ENCODE data around the gene ARHGAP31.

The ARHGAP31 gene

DNA sequence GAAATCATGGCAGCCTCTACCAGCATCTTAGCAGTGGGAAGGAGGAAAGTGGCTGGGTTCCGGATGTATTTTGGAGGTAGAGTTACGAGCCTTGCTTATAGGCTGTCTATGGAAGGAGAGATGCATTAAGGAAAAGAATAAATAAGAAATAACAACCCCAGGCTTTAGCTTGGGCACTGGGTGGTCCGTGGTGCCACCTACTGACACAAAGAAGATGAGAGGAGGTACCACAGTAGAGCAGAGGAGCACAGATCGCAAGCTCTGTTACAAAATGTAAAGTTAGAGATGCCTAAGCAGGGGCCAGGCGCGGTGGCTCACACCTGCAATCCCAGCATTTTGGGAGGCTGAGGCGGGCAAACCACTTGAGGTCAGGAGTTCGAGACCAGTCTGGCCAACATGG is 94.4 kb downstream of the ARHGAP31 start:
- Histone ChIP-seq H3K4me1 (ENCODE audit: control insufficient read depth, insufficient read depth, low read length, poor library complexity, severe bottlenecking) (no peaks in the 10 kb centered on the region), H3K27ac (ENCODE audit: low read depth, low read length, severe bottlenecking) (no peak overlapping the region), H3K9me3 (ENCODE audit: control insufficient read depth, low read length) (no peaks in the 10 kb centered on the region), H3K4me3 (ENCODE audit: extremely low read depth, insufficient read depth, low read length, poor library complexity, severe bottlenecking) (no peak overlapping the region), H3K36me3 (ENCODE audit: control insufficient read depth, insufficient read depth, low read length) (peaks cover 35% of the 10 kb centered on the region)
- WGBS, 2 experiments (ENCODE audit: insufficient coverage in 2 of 2): 85 to 86% methylated on average over 6 to 7 of the region's 8 CpGs

DNA sequence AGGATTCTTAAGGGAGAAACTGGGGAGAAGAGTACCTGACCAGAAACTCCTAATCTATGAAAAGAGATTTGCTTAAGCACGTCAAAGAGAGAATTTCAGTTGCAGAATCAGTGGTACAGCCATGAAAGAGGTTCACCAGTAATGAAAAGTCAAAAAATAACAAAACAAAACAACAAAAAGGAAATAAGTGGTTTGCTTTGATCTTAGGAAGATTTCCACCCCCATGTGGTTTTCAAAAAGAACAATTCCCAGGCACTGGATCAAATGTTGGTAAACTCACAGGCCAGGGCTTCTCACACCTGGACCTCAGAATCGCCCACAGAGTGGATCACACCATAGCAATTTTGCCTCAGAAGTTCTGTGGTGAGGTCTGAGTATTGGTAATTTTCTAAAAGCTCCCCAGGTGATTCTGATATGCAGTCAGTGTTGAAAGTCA is 101.8 kb downstream of the ARHGAP31 start:
- Histone ChIP-seq H3K9me3 (ENCODE audit: control insufficient read depth, low read length) (no peaks in the 10 kb centered on the region), H3K36me3 (ENCODE audit: control insufficient read depth, insufficient read depth, low read length) (peaks cover 27% of the 10 kb centered on the region), H3K4me3 (ENCODE audit: extremely low read depth, insufficient read depth, low read length, poor library complexity, severe bottlenecking) (no peak overlapping the region), H3K27ac (ENCODE audit: low read depth, low read length, severe bottlenecking) (no peak overlapping the region), H3K4me1 (ENCODE audit: control insufficient read depth, insufficient read depth, low read length, poor library complexity, severe bottlenecking) (no peaks in the 10 kb centered on the region)
- WGBS, 2 experiments (ENCODE audit: insufficient coverage in 2 of 2): 95% methylated on average over 2 of the region's 2 CpGs; no CpG with 5 or more reads in 1 of the 2 experiments

DNA sequence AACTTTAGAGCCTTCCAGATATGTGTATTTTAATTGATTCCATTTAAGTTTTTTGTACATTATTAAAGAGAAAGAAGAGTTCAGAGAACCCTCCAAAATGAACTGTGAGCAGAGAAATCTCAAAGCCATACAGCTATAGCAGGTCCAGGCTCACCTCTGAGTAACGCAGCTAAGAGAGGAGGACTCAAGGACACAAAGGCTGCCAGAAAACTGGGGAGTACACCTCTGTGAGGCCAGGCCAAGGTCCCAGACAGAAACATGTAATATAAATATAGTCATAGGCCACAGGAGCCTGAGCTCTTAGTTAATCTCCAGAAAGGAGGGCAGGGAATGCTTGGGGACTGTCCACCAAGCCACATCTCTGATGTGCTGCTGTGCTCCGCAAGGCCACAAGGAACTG is 102.7 kb downstream of the ARHGAP31 start:
- H3K9me3 ChIP-seq (ENCODE audit: control insufficient read depth, low read length): no peaks in the 10 kb centered on the region
- H3K36me3 ChIP-seq (ENCODE audit: control insufficient read depth, insufficient read depth, low read length): peaks cover 23% of the 10 kb centered on the region
- H3K4me1 ChIP-seq (ENCODE audit: control insufficient read depth, insufficient read depth, low read length, poor library complexity, severe bottlenecking): no peaks in the 10 kb centered on the region
- no peak overlapping the region for H3K27ac ChIP-seq (ENCODE audit: low read depth, low read length, severe bottlenecking)
- WGBS, 2 experiments (ENCODE audit: insufficient coverage in 2 of 2): 92 to 100% methylated on average over 1 to 2 of the region's 2 CpGs
- no peak overlapping the region for H3K4me3 ChIP-seq (ENCODE audit: extremely low read depth, insufficient read depth, low read length, poor library complexity, severe bottlenecking)

DNA sequence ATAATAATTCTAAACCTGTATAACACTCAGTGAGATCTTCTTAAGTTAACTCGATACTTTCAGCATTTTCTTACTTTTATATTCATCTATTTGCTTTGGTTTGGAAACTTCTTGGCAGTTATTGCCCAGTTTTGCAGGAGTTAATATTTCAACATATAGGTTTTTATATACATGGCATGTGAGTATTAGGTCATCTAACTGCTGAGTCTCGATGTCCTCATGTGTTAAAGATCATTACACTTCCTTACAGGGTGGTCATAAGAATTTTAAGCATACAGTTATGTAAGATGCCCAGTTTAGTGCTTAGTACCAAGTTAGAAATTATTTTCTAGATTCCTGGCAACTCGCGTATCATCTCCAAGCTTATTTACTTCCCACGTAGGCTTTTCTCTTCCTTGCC is 106.3 kb downstream of the ARHGAP31 start:
- WGBS, 2 experiments (ENCODE audit: insufficient coverage in 2 of 2): 100% methylated on average over 3 of the region's 5 CpGs
- Histone ChIP-seq H3K36me3 (ENCODE audit: control insufficient read depth, insufficient read depth, low read length) (peaks cover 31% of the 10 kb centered on the region), H3K9me3 (ENCODE audit: control insufficient read depth, low read length) (no peaks in the 10 kb centered on the region), H3K4me1 (ENCODE audit: control insufficient read depth, insufficient read depth, low read length, poor library complexity, severe bottlenecking) (no peaks in the 10 kb centered on the region), H3K4me3 (ENCODE audit: extremely low read depth, insufficient read depth, low read length, poor library complexity, severe bottlenecking) (no peak overlapping the region), H3K27ac (ENCODE audit: low read depth, low read length, severe bottlenecking) (no peak overlapping the region)

DNA sequence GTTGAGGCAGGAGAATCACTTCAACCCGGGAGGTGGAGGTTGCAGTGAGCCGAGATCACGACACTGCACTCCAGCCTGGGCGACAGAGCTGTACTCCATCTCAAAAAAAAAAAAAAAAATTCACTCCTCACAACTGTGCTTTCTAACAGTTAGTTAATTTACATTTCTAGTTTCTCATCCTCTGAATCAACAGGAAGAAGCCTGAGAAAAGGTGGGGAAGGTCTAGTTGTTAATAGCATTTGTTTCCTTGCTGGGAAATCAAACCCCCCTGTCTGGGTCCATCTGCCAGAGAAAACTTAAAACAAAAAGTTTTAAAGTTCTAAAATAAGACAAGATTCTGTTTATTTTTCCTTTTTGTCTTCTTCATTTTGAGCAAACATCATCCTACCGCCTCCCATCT is 106.9 kb downstream of the ARHGAP31 start:
- 88% methylated on average over 3 of the region's 5 CpGs; no CpG with 5 or more reads in 1 of the 2 experiments for WGBS, 2 experiments (ENCODE audit: insufficient coverage in 2 of 2)
- no peak overlapping the region for H3K4me3 ChIP-seq (ENCODE audit: extremely low read depth, insufficient read depth, low read length, poor library complexity, severe bottlenecking)
- no peak overlapping the region for H3K27ac ChIP-seq (ENCODE audit: low read depth, low read length, severe bottlenecking)
- no peaks in the 10 kb centered on the region for H3K9me3 ChIP-seq (ENCODE audit: control insufficient read depth, low read length)
- H3K4me1 ChIP-seq (ENCODE audit: control insufficient read depth, insufficient read depth, low read length, poor library complexity, severe bottlenecking): no peaks in the 10 kb centered on the region
- H3K36me3 ChIP-seq (ENCODE audit: control insufficient read depth, insufficient read depth, low read length): peaks cover 36% of the 10 kb centered on the region

DNA sequence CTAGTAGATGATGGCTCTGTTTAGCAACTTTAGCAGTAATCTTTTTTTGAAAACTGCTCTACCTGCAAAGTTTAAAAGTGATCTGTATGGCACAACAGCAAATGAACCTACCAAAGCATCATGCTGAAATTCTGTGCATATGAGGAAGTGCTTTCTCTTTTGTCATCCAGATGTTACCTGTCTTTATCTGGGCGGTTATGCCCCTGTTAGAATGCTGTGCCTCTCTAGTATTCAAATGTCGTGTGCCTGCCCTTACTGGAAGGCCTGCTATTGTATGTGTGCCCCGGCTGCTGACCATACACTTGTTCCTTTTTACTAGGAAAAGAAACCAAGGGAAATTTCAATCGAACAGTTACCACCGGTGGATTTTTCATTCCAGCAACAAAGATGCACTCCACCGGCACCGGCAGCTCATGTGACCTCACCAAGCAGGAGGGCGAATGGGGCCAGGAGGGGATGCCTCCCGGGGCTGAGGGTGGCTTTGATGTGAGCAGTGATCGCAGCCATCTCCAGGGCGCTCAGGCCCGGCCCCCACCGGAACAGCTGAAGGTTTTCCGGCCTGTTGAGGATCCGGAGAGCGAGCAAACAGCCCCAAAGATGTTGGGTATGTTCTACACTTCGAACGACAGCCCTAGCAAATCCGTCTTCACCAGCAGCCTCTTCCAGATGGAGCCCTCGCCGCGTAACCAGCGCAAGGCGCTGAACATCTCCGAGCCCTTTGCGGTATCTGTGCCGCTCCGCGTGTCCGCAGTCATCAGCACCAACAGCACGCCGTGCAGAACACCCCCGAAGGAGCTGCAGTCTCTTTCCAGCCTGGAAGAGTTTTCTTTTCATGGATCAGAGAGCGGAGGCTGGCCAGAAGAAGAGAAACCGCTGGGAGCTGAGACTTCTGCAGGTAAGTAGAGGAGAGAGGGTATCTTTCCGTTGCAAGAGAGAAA is 107.6 kb downstream of the ARHGAP31 start:
- Histone ChIP-seq H3K4me3 (ENCODE audit: extremely low read depth, insufficient read depth, low read length, poor library complexity, severe bottlenecking) (no peak overlapping the region), H3K27ac (ENCODE audit: low read depth, low read length, severe bottlenecking) (no peak overlapping the region), H3K4me1 (ENCODE audit: control insufficient read depth, insufficient read depth, low read length, poor library complexity, severe bottlenecking) (no peaks in the 10 kb centered on the region), H3K9me3 (ENCODE audit: control insufficient read depth, low read length) (no peaks in the 10 kb centered on the region), H3K36me3 (ENCODE audit: control insufficient read depth, insufficient read depth, low read length) (peaks cover 36% of the 10 kb centered on the region)
- 87 to 89% methylated on average over 29 to 36 of the region's 36 CpGs for WGBS, 2 experiments (ENCODE audit: insufficient coverage in 2 of 2)

DNA sequence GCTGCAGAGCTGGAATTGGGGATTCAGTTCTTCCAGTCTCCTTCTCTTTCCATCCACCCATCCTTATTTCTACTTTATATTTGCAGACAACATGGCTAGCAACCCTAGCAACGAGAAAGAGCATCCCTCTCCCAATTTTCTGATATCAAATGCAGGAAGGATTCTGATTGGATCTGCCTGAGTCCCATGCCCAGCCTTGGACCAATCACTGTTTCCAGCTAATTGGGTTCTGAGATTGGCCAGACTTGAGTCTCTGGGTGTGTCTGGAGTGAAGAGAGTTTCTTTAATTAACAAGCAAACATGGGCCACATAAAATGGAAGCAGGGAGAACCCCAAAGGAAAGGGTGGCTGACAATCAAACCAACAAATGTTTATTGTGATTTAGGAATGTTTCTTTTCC is 108.6 kb downstream of the ARHGAP31 start:
- H3K36me3 ChIP-seq (ENCODE audit: control insufficient read depth, insufficient read depth, low read length): peaks cover 36% of the 10 kb centered on the region
- 89% methylated on average over 1 of the region's 1 CpG; no CpG with 5 or more reads in 1 of the 2 experiments for WGBS, 2 experiments (ENCODE audit: insufficient coverage in 2 of 2)
- no peak overlapping the region for H3K4me3 ChIP-seq (ENCODE audit: extremely low read depth, insufficient read depth, low read length, poor library complexity, severe bottlenecking)
- no peak overlapping the region for H3K27ac ChIP-seq (ENCODE audit: low read depth, low read length, severe bottlenecking)
- H3K4me1 ChIP-seq (ENCODE audit: control insufficient read depth, insufficient read depth, low read length, poor library complexity, severe bottlenecking): no peaks in the 10 kb centered on the region
- no peaks in the 10 kb centered on the region for H3K9me3 ChIP-seq (ENCODE audit: control insufficient read depth, low read length)

DNA sequence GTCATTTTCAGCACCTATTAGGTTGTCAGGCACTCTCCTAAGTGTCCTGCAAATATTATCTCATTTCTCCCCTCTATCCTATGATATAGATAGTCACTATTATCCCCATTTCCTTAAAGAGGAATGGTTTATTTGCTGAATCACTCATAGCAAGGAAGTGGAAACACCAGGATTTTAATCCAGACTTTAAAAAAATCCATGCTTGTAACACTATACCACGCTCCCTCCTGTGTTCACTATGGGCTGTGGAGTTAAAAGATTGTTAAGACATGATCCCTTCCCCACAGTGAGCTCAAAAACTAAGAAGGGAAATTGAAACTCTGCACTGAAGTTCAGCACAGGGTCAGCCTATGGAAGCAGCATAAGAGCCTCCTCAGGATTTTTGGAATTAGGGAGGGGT is 109.0 kb downstream of the ARHGAP31 start:
- Histone ChIP-seq H3K4me3 (ENCODE audit: extremely low read depth, insufficient read depth, low read length, poor library complexity, severe bottlenecking) (no peak overlapping the region), H3K36me3 (ENCODE audit: control insufficient read depth, insufficient read depth, low read length) (peaks cover 36% of the 10 kb centered on the region)
- no CpG with 5 or more reads among the region's 1 CpG for WGBS, 2 experiments (ENCODE audit: insufficient coverage in 2 of 2)

DNA sequence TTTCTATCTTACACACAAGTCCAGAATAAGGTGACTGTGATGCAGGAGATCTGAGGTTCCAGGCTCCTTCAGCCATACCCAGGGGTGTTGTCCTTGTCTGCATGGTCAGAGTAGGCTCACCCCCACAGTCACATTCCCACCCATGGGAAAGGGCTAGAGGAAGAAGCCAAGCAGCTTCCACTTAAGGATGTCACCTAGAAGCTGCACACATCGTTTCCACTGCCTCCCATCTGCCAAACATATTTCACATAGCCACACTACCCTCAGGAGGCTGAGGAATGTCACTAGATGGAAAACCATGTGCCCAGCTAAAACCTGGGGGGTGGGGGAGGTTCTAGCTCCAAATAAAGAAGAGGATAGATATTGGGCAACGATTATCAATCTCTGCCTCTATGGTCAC is 111.1 kb downstream of the ARHGAP31 start:
- WGBS, 2 experiments (ENCODE audit: insufficient coverage in 2 of 2): 100% methylated on average over 1 of the region's 2 CpGs; no CpG with 5 or more reads in 1 of the 2 experiments
- H3K36me3 ChIP-seq (ENCODE audit: control insufficient read depth, insufficient read depth, low read length): peaks cover 34% of the 10 kb centered on the region

More for the DNA sequence above, 109.0 kb downstream of the ARHGAP31 start:
- no peak overlapping the region for H3K27ac ChIP-seq (ENCODE audit: low read depth, low read length, severe bottlenecking)
- H3K9me3 ChIP-seq (ENCODE audit: control insufficient read depth, low read length): no peaks in the 10 kb centered on the region
- no peaks in the 10 kb centered on the region for H3K4me1 ChIP-seq (ENCODE audit: control insufficient read depth, insufficient read depth, low read length, poor library complexity, severe bottlenecking)

DNA sequence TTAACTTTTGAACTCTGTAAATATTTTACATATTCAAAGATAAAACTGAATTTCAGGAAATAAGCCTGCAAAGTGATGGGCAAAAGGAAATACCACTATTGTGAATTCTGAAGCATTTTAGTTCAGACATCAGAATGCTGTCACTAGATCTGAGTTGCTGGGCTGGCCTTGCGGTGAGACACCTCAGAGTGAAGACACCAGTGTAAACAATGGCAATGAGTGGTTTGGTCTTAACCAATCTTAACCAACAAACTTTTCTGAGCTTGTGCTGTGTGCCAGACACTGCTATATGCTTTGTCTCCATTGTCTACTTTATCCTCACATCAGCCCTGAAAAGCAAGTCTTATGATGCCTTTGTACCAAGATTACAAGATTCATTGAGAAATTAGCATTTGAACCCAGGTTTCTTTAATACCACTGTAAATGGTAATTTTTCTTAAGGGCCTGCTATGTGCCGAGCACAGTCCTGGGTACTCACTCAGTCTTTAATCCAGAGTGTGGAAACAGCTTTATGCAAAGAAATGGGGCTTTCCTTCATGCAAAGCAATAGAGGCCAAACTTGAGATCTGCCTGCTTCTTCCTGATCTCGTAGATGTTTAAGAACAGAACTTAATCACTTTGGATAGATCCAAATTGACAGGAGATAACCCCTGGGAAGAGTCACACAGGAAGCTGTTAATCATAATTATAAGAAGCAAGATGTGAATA is 114.2 kb downstream of the ARHGAP31 start:
- peaks cover 26% of the 10 kb centered on the region for H3K36me3 ChIP-seq (ENCODE audit: control insufficient read depth, insufficient read depth, low read length)
- no peak overlapping the region for H3K27ac ChIP-seq (ENCODE audit: low read depth, low read length, severe bottlenecking)
- no peak overlapping the region for H3K4me3 ChIP-seq (ENCODE audit: extremely low read depth, insufficient read depth, low read length, poor library complexity, severe bottlenecking)
- H3K9me3 ChIP-seq (ENCODE audit: control insufficient read depth, low read length): no peaks in the 10 kb centered on the region
- WGBS, 2 experiments (ENCODE audit: insufficient coverage in 2 of 2): 92 to 100% methylated on average over 1 to 2 of the region's 3 CpGs
- peaks cover 3% of the 10 kb centered on the region for H3K4me1 ChIP-seq (ENCODE audit: control insufficient read depth, insufficient read depth, low read length, poor library complexity, severe bottlenecking)

More for the DNA sequence above, 111.1 kb downstream of the ARHGAP31 start:
- H3K4me1 ChIP-seq (ENCODE audit: control insufficient read depth, insufficient read depth, low read length, poor library complexity, severe bottlenecking): peaks cover 3% of the 10 kb centered on the region
- no peaks in the 10 kb centered on the region for H3K9me3 ChIP-seq (ENCODE audit: control insufficient read depth, low read length)
- no peak overlapping the region for H3K4me3 ChIP-seq (ENCODE audit: extremely low read depth, insufficient read depth, low read length, poor library complexity, severe bottlenecking)
- H3K27ac ChIP-seq (ENCODE audit: low read depth, low read length, severe bottlenecking): no peak overlapping the region

Data from mesodermal cell (in vitro differentiated cells).